Transverse colon (tissue), 4 donors: ENCODE results near the gene HIP1R. TPM values are rescaled to one million over a fixed set of nuclear protein-coding genes. Genes with fewer than 3 reads are reported as not detected.

Experiments
- DNase-seq: peaks from one replicate; pipeline ENCODE4 v3.0.0-alpha.2; 2019
- H3K27ac ChIP-seq, 4 donors: fragments of 200-600 bp; sonication (generic); 2 replicates each; pipeline ENCODE4 v1.5.1; 2016 to 2018; ENCODE audit warnings: inconsistent platforms in 4 of 4
- H3K27me3 ChIP-seq: fragments of 200-600 bp; sonication (generic); 2 replicates; pipeline ENCODE4 v1.5.1; 2017; ENCODE audit warnings: inconsistent platforms
- H3K36me3 ChIP-seq, 4 donors: fragments of 200-600 bp; sonication (generic); 2 replicates each; pipeline ENCODE4 v1.5.1; 2017 to 2019; ENCODE audit warnings: inconsistent platforms in 4 of 4
- H3K4me1 ChIP-seq, 4 donors: fragments of 200-600 bp; sonication (generic); 2 replicates each; pipeline ENCODE4 v1.5.1; 2017 to 2020; ENCODE audit warnings: inconsistent platforms in 4 of 4
- H3K4me3 ChIP-seq, 4 donors: fragments of 200-600 bp; sonication (generic); 1 replicate in 1 of 4; 2 replicates in 3 of 4; pipeline versions ENCODE4 v1.5.1 to v1.6.1; 2017 to 2019; ENCODE audit warnings: inconsistent platforms in 4 of 4
- H3K9me3 ChIP-seq, 2 donors: fragments of 200-600 bp; sonication (generic); 2 replicates each; pipeline ENCODE4 v1.5.1; 2017 to 2019; ENCODE audit warnings: inconsistent platforms in 2 of 2
- CTCF ChIP-seq, 5 experiments: fragments of 200-600 bp in 3 of 5; fragments of 450-650 bp in 2 of 5; sonication (generic) in 3 of 5; IDR thresholded peaks; 1 replicate in 2 of 5; 2 replicates in 3 of 5; pipeline ENCODE4 v1.5.1; 2016 to 2017; ENCODE audit warnings: antibody characterized with exemption in 5 of 5, inconsistent platforms in 3 of 5, mild to moderate bottlenecking in 2 of 5, moderate library complexity in 1 of 5
- EP300 ChIP-seq: sonication (generic); formaldehyde crosslinking; IDR thresholded peaks from one replicate; pipeline ENCODE4 v1.6.1; 2017; ENCODE audit warnings: antibody characterized with exemption, low read depth
- POLR2A ChIP-seq: fragments of 450-650 bp; IDR thresholded peaks from one replicate; pipeline ENCODE4 v1.6.1; 2016; ENCODE audit warnings: antibody characterized with exemption, mild to moderate bottlenecking, moderate library complexity
- POLR2AphosphoS5 ChIP-seq, 3 donors: sonication (generic); formaldehyde crosslinking; IDR thresholded peaks; one replicate each; pipeline ENCODE4 v1.6.1; 2016; ENCODE audit warnings: antibody characterized with exemption in 3 of 3
- WGBS, 2 donors: methylation state at CpG; one replicate each; pipeline ENCODE4 v1.1.5; 2018; ENCODE audit warnings: low coverage in 1 of 2; 5-methylcytosine and 5-hydroxymethylcytosine counted together
- in situ Hi-C, 4 donors: fragments of 200-750 bp; cut with MboI; loops; one replicate each; pipeline versions ENCODE4 v1.15.0 to v1.15.1; 2017; ENCODE audit warnings: low sequenced_read_pairs in 3 of 4, low pct_ligation_motif_present in 1 of 4, low pct_unique_long_range_greater_than_20kb in 1 of 4
- intact Hi-C: fragments of 100-400 bp; cut with DNase I; formaldehyde crosslinking; loops from one replicate; pipeline ENCODE4 v1.15.1; 2023; ENCODE audit warnings: low total_unique reads
- total RNA-seq, 4 donors: library from RNA; depleted of rRNA; stranded (reverse); fragments of >200 nt; gene quantifications; one replicate each; pipeline ENCODE4 v1.1.0, GENCODE V29; 2016

HIP1R gene
- total RNA-seq, 4 donors from 2014 or later: 72.4 to 459 (median 146) TPM

- peak overlapping the region; percentile 11 to 47 (median 30) for H3K27ac ChIP-seq
- DNase-seq: peak; percentile 91
These were observed 25.0 kb downstream of the HIP1R start for GRCh38 chr12:122860040-122860853.

GRCh38 chr12:122860854-122861586, 25.8 kb downstream of the HIP1R start:
- Histone ChIP-seq H3K27ac (peak overlapping the region; percentile 27 to 80 (median 77)), H3K4me1 (peaks cover 12 to 34% (median 22%) of the 10 kb centered on the region in 4 donors), H3K4me3 (no peak overlapping the region), H3K9me3 (no peaks in the 10 kb centered on the region), H3K36me3 (no peaks in the 10 kb centered on the region), H3K27me3 (no peaks in the 10 kb centered on the region)
- WGBS, 2 donors: 83% methylated on average over 23 of the region's 23 CpGs; no CpG with 5 or more reads in 1 of the 2 donors
- intact Hi-C loops: loop anchor here (5.0 kb wide), 1 partner anchor 91 kb away; no protein-coding TSS in a partner anchor
- no peak for DNase-seq
- TF ChIP-seq CTCF (IDR thresholded peaks at IDR 0.05) (no peak), POLR2AphosphoS5 (IDR thresholded peaks at IDR 0.05) (no peak), EP300 (no peak), POLR2A (no peak)
- in situ Hi-C loops: loop anchor here in 3 of 4 donors (5.0 to 25.0 kb wide), 2 partner anchors 91 to 376 kb away; partner anchors contain the start of genes MPHOSPH9 (in 2 of the 3) and MTRFR (in 2 of the 3)

More at GRCh38 chr12:122860040-122860853, 25.0 kb downstream of the HIP1R start:
- 41% methylated on average over 25 of the region's 28 CpGs; no CpG with 5 or more reads in 1 of the 2 donors for WGBS, 2 donors
- no peaks in the 10 kb centered on the region for H3K27me3 ChIP-seq
- H3K36me3 ChIP-seq: no peaks in the 10 kb centered on the region
- TF ChIP-seq EP300 (no peak), POLR2A (no peak), CTCF (IDR thresholded peaks at IDR 0.05) (peak; percentile 94 to 96 (median 96)), POLR2AphosphoS5 (IDR thresholded peaks at IDR 0.05) (peak in 2 of 3 donors; percentile 27 to 34)
- no peak overlapping the region for H3K4me3 ChIP-seq
- in situ Hi-C loops (loop anchor here in 3 of 4 donors (5.0 to 25.0 kb wide), 2 partner anchors 92 to 377 kb away; partner anchors contain the start of genes MPHOSPH9 (in 2 of the 3) and MTRFR (in 2 of the 3)), intact Hi-C loops (loop anchor here (5.0 kb wide), 1 partner anchor 92 kb away; no protein-coding TSS in a partner anchor)
- H3K9me3 ChIP-seq: no peaks in the 10 kb centered on the region
- H3K4me1 ChIP-seq: peaks cover 12 to 34% (median 22%) of the 10 kb centered on the region in 4 donors

GRCh38 chr12:122861587-122861970, 26.3 kb downstream of the HIP1R start:
- no peaks in the 10 kb centered on the region for H3K27me3 ChIP-seq
- H3K9me3 ChIP-seq: no peaks in the 10 kb centered on the region
- intact Hi-C loops: loop anchor here (5.0 kb wide), 1 partner anchor 91 kb away; no protein-coding TSS in a partner anchor
- H3K4me3 ChIP-seq: no peak overlapping the region
- DNase-seq: no peak
- no peaks in the 10 kb centered on the region for H3K36me3 ChIP-seq
- H3K27ac ChIP-seq: peak overlapping the region; percentile 76 to 80 (median 78)
- WGBS, 2 donors: 68% methylated on average over 5 of the region's 5 CpGs; no CpG with 5 or more reads in 1 of the 2 donors
- peaks cover 12 to 34% (median 22%) of the 10 kb centered on the region in 4 donors for H3K4me1 ChIP-seq
- in situ Hi-C loops: loop anchor here in 3 of 4 donors (5.0 to 25.0 kb wide), 2 partner anchors 91 to 376 kb away; partner anchors contain the start of genes MPHOSPH9 (in 2 of the 3) and MTRFR (in 2 of the 3)
- TF ChIP-seq CTCF (IDR thresholded peaks at IDR 0.05) (no peak), POLR2AphosphoS5 (IDR thresholded peaks at IDR 0.05) (no peak), POLR2A (no peak), EP300 (no peak)
